Ammon's horn (tissue), 1 donor: ENCODE results near the gene SHOX.
"Not testable (repeated sequence)": the region's sequence is repeated elsewhere in the genome, so short reads cannot be mapped to it uniquely, and the experiment has no call there.

Experiments
- DNase-seq: peaks from one replicate; pipeline ENCODE4 v3.0.0-alpha.2; 2016; ENCODE audit warnings: low spot score

Gene SHOX

GRCh38 chrX:630612-631496 lies at the start of gene SHOX:
Gene SHOX (plus strand): TSS chrX:630791. CDS start chrX:630898, 107 bp downstream.
- no peak for DNase-seq

GRCh38 chrX:581066-581465 lies 49.5 kb upstream of the SHOX start:
- DNase-seq: no peak

GRCh38 chrX:581720-582298 lies 48.8 kb upstream of the SHOX start:
- DNase-seq: no peak

- no peak for DNase-seq
Measured at GRCh38 chrX:584572-584971, 46.0 kb upstream of the SHOX start.

- no peak for DNase-seq
Measured at GRCh38 chrX:585115-585808, 45.3 kb upstream of the SHOX start.

- no peak for DNase-seq
Measured at GRCh38 chrX:586351-586750, 44.2 kb upstream of the SHOX start.

GRCh38 chrX:589261-589660 lies 41.3 kb upstream of the SHOX start:
- DNase-seq: not testable (repeated sequence)

- DNase-seq: no peak
Measured at GRCh38 chrX:590693-591404, 39.7 kb upstream of the SHOX start.

- no peak for DNase-seq
Measured at GRCh38 chrX:599837-600715, 30.5 kb upstream of the SHOX start.

- DNase-seq: not testable (repeated sequence)
Measured at GRCh38 chrX:603029-603428, 27.6 kb upstream of the SHOX start.

- not testable (repeated sequence) for DNase-seq
Measured at GRCh38 chrX:604616-605015, 26.0 kb upstream of the SHOX start.

GRCh38 chrX:608088-608487 lies 22.5 kb upstream of the SHOX start:
- not testable (repeated sequence) for DNase-seq

GRCh38 chrX:614136-614535 lies 16.5 kb upstream of the SHOX start:
- no peak for DNase-seq

- no peak for DNase-seq
Measured at GRCh38 chrX:617401-617800, 13.2 kb upstream of the SHOX start.

- no peak for DNase-seq
Measured at GRCh38 chrX:617891-618290, 12.7 kb upstream of the SHOX start.

- DNase-seq: not testable (repeated sequence)
Measured at GRCh38 chrX:618304-618703, 12.3 kb upstream of the SHOX start.

GRCh38 chrX:618761-619450 lies 11.7 kb upstream of the SHOX start:
- DNase-seq: no peak

- DNase-seq: no peak
Measured at GRCh38 chrX:619451-619811, 11.2 kb upstream of the SHOX start.

GRCh38 chrX:619812-620531 lies 10.6 kb upstream of the SHOX start:
- DNase-seq: no peak
